OCI-LY1 (cell line): Measurements from ENCODE around the gene OLFML2B.

Experiments
- H2AFZ ChIP-seq: fragments of 200-600 bp; sonication (generic), shearing (Covaris generic); 2 replicates; pipeline ENCODE4 v1.6.0; 2014; ENCODE audit warnings: antibody characterized with exemption, mild to moderate bottlenecking, low read length
- H3F3A ChIP-seq: fragments of 200-600 bp; sonication (generic), shearing (Covaris generic); 2 replicates; pipeline ENCODE4 v1.6.0; 2014; ENCODE audit warnings: mild to moderate bottlenecking, antibody characterized with exemption, low read length, moderate library complexity; ENCODE audit not compliant: insufficient read depth
- H3K27ac ChIP-seq: fragments of 200-600 bp; sonication (generic); 2 replicates; pipeline ENCODE4 v1.5.1; 2014; ENCODE audit warnings: low read length, mixed run types, mild to moderate bottlenecking, low read depth; ENCODE audit not compliant: poor library complexity, severe bottlenecking
- H3K27me3 ChIP-seq: fragments of 200-600 bp; sonication (generic); 2 replicates; pipeline ENCODE4 v1.6.0; 2014; ENCODE audit warnings: antibody characterized with exemption, mild to moderate bottlenecking, low read length, moderate library complexity; ENCODE audit not compliant: insufficient read depth
- H3K36me3 ChIP-seq: fragments of 200-600 bp; sonication (generic); 2 replicates; pipeline ENCODE4 v1.6.1; 2014; ENCODE audit warnings: mild to moderate bottlenecking, antibody characterized with exemption, low read length, moderate library complexity, mixed read lengths; ENCODE audit not compliant: insufficient read depth
- H3K4me1 ChIP-seq: fragments of 200-600 bp; sonication (generic); 2 replicates; pipeline ENCODE4 v1.5.1; 2014; ENCODE audit warnings: mild to moderate bottlenecking, low read length, moderate library complexity; ENCODE audit not compliant: insufficient read depth, severe bottlenecking
- H3K4me2 ChIP-seq: fragments of 200-600 bp; sonication (generic), shearing (Covaris generic); 2 replicates; pipeline ENCODE4 v1.6.1; 2014; ENCODE audit warnings: low read length
- H3K4me3 ChIP-seq: fragments of 200-600 bp; sonication (generic); 2 replicates; pipeline ENCODE4 v1.5.1; 2014; ENCODE audit warnings: low read length, low read depth, mild to moderate bottlenecking, mixed read lengths; ENCODE audit not compliant: poor library complexity, severe bottlenecking
- H3K79me2 ChIP-seq: fragments of 200-600 bp; shearing (Covaris generic); 2 replicates; pipeline ENCODE4 v1.6.1; 2016; ENCODE audit warnings: mixed run types, low read length, mixed read lengths; ENCODE audit not compliant: insufficient read depth
- H3K9ac ChIP-seq: fragments of 200-600 bp; sonication (generic), shearing (Covaris generic); 2 replicates; pipeline ENCODE4 v1.6.1; 2014; ENCODE audit warnings: mild to moderate bottlenecking, low read length, mixed read lengths
- H3K9me2 ChIP-seq: fragments of 200-600 bp; sonication (generic), shearing (Covaris generic); 2 replicates; pipeline ENCODE4 v1.6.1; 2014; ENCODE audit warnings: low read depth, mild to moderate bottlenecking, low read length, mixed read lengths
- H3K9me3 ChIP-seq: fragments of 200-600 bp; shearing (Covaris generic); 2 replicates; pipeline ENCODE4 v1.6.1; 2014; ENCODE audit warnings: low read length, mixed read lengths
- H4K20me1 ChIP-seq: fragments of 200-600 bp; sonication (generic), shearing (Covaris generic); 2 replicates; pipeline ENCODE4 v1.6.0; 2016; ENCODE audit warnings: mild to moderate bottlenecking, low read length; ENCODE audit not compliant: insufficient read depth
- EZH2 ChIP-seq: fragments of 200-600 bp; sonication (generic), shearing (Covaris generic); IDR thresholded peaks from 2 replicates; pipeline ENCODE4 v1.8.0; 2017; ENCODE audit warnings: borderline replicate concordance, mixed run types, mild to moderate bottlenecking, antibody characterized with exemption, low read length, moderate library complexity, mixed read lengths
- TF ChIP-seq, protein P1 (sequence below): fragments of 200-600 bp; sonication (generic), shearing (Covaris generic); IDR thresholded peaks from 2 replicates; pipeline ENCODE4 v1.5.1; 2017; ENCODE audit warnings: mild to moderate bottlenecking, antibody characterized with exemption, low read length, moderate library complexity, mixed read lengths

The OLFML2B gene

DNA sequence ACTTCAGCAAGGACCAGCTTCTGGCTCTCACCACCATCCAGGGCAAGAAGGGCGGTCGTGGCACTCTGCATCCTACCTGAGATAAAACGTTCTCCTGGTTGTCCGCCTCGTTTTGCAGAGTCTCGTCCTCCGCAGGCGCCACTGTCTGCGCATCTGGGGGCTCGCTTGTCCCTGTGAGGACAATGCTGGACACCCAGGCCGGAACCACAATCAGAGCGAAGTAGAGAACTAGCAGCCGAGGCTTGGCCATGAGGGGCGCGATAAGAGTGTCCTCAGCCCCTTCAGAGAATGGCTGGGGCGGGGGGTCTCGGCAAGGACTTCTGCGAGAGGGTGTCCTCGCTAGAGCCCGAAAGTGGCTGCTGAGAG, 505 bp downstream of the OLFML2B start:
- H3K4me3 ChIP-seq = no peak overlapping the region
- H2AFZ ChIP-seq = no peak overlapping the region
- H3F3A ChIP-seq = no peaks in the 10 kb centered on the region
- H3K4me2 ChIP-seq = no peak overlapping the region
- H3K79me2 ChIP-seq = no peaks in the 10 kb centered on the region
- H3K4me1 ChIP-seq = no peaks in the 10 kb centered on the region
- no peaks in the 10 kb centered on the region for H4K20me1 ChIP-seq
- no peak for TF ChIP-seq EZH2
- TF ChIP-seq, protein P1, sequence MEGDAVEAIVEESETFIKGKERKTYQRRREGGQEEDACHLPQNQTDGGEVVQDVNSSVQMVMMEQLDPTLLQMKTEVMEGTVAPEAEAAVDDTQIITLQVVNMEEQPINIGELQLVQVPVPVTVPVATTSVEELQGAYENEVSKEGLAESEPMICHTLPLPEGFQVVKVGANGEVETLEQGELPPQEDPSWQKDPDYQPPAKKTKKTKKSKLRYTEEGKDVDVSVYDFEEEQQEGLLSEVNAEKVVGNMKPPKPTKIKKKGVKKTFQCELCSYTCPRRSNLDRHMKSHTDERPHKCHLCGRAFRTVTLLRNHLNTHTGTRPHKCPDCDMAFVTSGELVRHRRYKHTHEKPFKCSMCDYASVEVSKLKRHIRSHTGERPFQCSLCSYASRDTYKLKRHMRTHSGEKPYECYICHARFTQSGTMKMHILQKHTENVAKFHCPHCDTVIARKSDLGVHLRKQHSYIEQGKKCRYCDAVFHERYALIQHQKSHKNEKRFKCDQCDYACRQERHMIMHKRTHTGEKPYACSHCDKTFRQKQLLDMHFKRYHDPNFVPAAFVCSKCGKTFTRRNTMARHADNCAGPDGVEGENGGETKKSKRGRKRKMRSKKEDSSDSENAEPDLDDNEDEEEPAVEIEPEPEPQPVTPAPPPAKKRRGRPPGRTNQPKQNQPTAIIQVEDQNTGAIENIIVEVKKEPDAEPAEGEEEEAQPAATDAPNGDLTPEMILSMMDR = no peak
- no peak overlapping the region for H3K9ac ChIP-seq
- no peaks in the 10 kb centered on the region for H3K9me2 ChIP-seq
- H3K36me3 ChIP-seq = no peaks in the 10 kb centered on the region
- H3K9me3 ChIP-seq = no peaks in the 10 kb centered on the region
- H3K27ac ChIP-seq = no peak overlapping the region
- H3K27me3 ChIP-seq = peaks cover 3% of the 10 kb centered on the region; the same call in 1 of the 2 replicates

DNA sequence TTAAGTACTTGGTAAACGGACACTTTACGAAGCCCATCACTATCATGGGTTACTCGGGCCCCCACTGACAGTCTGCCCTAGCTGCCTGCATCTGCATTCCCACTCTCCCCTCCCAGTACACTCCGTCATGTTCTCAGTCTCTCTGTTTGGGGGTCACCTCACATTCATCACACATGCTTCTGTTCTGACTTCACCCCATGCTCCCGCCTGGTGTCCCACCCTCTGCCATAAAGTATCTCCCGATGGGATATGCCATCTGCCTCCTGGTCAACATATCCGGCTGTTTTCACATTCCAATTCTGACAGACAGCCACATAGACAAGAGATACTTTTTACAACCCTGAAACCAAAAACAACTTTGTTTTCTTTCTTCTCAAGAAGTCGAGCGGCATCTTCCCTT, 1.0 kb downstream of the OLFML2B start:
- Histone ChIP-seq H3K4me2 (no peak overlapping the region), H3K27me3 (peaks cover 3% of the 10 kb centered on the region; the same call in 1 of the 2 replicates), H2AFZ (no peak overlapping the region), H3F3A (no peaks in the 10 kb centered on the region), H4K20me1 (no peaks in the 10 kb centered on the region), H3K36me3 (no peaks in the 10 kb centered on the region), H3K79me2 (no peaks in the 10 kb centered on the region), H3K9me2 (no peaks in the 10 kb centered on the region), H3K4me3 (no peak overlapping the region), H3K27ac (no peak overlapping the region), H3K9me3 (no peaks in the 10 kb centered on the region), H3K4me1 (no peaks in the 10 kb centered on the region), H3K9ac (no peak overlapping the region)
- no peak for TF ChIP-seq EZH2
- TF ChIP-seq, protein P1 = no peak

DNA sequence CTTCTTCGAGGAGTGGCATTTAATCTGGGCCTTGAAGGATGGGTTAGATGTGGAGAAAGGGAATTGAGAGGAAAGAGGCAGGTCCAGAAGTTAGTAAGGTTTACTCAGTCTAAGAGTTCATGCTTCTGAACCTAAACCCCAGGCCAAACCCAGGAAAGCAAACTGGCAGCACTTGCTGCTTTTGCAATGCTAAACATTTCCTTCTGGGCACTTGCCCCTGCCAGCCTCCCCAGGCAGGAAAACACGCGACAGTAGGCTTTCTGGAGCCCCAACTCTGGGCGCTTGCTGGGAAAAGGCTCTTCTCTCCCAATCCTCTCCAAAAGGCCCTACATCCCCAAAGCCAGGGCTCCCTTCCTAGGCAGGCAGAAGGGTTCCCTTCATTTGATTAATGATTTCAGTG, 2.5 kb downstream of the OLFML2B start:
- no peak overlapping the region for H2AFZ ChIP-seq
- H4K20me1 ChIP-seq = no peaks in the 10 kb centered on the region
- no peaks in the 10 kb centered on the region for H3F3A ChIP-seq
- no peak overlapping the region for H3K4me2 ChIP-seq
- H3K9me2 ChIP-seq = no peaks in the 10 kb centered on the region
- H3K27me3 ChIP-seq = peaks cover 3% of the 10 kb centered on the region; the same call in 1 of the 2 replicates
- H3K9me3 ChIP-seq = no peaks in the 10 kb centered on the region
- H3K27ac ChIP-seq = no peak overlapping the region
- TF ChIP-seq, protein P1 = no peak
- TF ChIP-seq EZH2 = no peak
- H3K36me3 ChIP-seq = no peaks in the 10 kb centered on the region
- no peak overlapping the region for H3K4me3 ChIP-seq
- H3K9ac ChIP-seq = no peak overlapping the region
- no peaks in the 10 kb centered on the region for H3K4me1 ChIP-seq
- no peaks in the 10 kb centered on the region for H3K79me2 ChIP-seq
